H9 (cell line): ENCODE results near the gene LMX1A. TPM values are rescaled to one million over a fixed set of nuclear protein-coding genes. Genes with fewer than 3 reads are reported as not detected.

Experiments
- DNase-seq: peaks from one replicate; pipeline ENCODE4 v3.0.0-alpha.2; 2017
- H2AFZ ChIP-seq: one replicate; pipeline ENCODE4 v1.6.1; 2013; ENCODE audit warnings: mild to moderate bottlenecking, low read length, control low read depth, moderate library complexity
- H2AK5ac ChIP-seq: 2 replicates; pipeline ENCODE4 v1.6.1; 2013; ENCODE audit warnings: low read length, control low read depth, mixed read lengths; ENCODE audit not compliant: insufficient read length
- H2BK120ac ChIP-seq: one replicate; pipeline ENCODE4 v1.6.1; 2013; ENCODE audit warnings: low read depth, mild to moderate bottlenecking, low read length, control low read depth, inconsistent platforms; ENCODE audit not compliant: poor library complexity, severe bottlenecking
- H2BK12ac ChIP-seq: 2 replicates; pipeline ENCODE4 v1.6.1; 2013; ENCODE audit warnings: low read length, control low read depth, mixed read lengths, low read depth; ENCODE audit not compliant: insufficient read length
- H2BK15ac ChIP-seq: 2 replicates; pipeline ENCODE4 v1.6.1; 2013; ENCODE audit warnings: low read depth, low read length, control low read depth
- H2BK20ac ChIP-seq: one replicate; pipeline ENCODE4 v1.6.1; 2013; ENCODE audit warnings: low read depth, mild to moderate bottlenecking, low read length, control low read depth, inconsistent platforms; ENCODE audit not compliant: poor library complexity, severe bottlenecking
- H2BK5ac ChIP-seq: 2 replicates; pipeline ENCODE4 v1.6.1; 2013; ENCODE audit warnings: low read length, control low read depth, mixed read lengths; ENCODE audit not compliant: insufficient read length
- H3K14ac ChIP-seq: 2 replicates; pipeline ENCODE4 v1.6.1; 2013; ENCODE audit warnings: low read length, control low read depth; ENCODE audit not compliant: insufficient read depth
- H3K18ac ChIP-seq: 2 replicates; pipeline ENCODE4 v1.6.1; 2013; ENCODE audit warnings: low read depth, mild to moderate bottlenecking, mixed read lengths, low read length, control low read depth; ENCODE audit not compliant: insufficient read length
- H3K23ac ChIP-seq: 2 replicates; pipeline ENCODE4 v1.6.1; 2013; ENCODE audit warnings: low read length, control low read depth, mixed read lengths, low read depth; ENCODE audit not compliant: insufficient read length
- H3K23me2 ChIP-seq: 2 replicates; pipeline ENCODE4 v1.6.1; 2013; ENCODE audit warnings: low read depth, mild to moderate bottlenecking, mixed read lengths, low read length, control low read depth; ENCODE audit not compliant: insufficient read length, poor library complexity, severe bottlenecking
- H3K27ac ChIP-seq: 2 replicates; pipeline ENCODE4 v1.5.1; 2013; ENCODE audit warnings: low read length, control low read depth, mixed read lengths, low read depth; ENCODE audit not compliant: insufficient read length
- H3K27me3 ChIP-seq: 2 replicates; pipeline ENCODE4 v1.6.1; 2013; ENCODE audit warnings: low read length, control low read depth, inconsistent platforms; ENCODE audit not compliant: insufficient read depth
- H3K4ac ChIP-seq: 2 replicates; pipeline ENCODE4 v1.6.1; 2013; ENCODE audit warnings: low read depth, mild to moderate bottlenecking, control low read depth, inconsistent platforms, low read length, moderate library complexity
- H3K4me1 ChIP-seq: 2 replicates; pipeline ENCODE4 v1.6.1; 2013; ENCODE audit warnings: low read length, control low read depth, inconsistent platforms; ENCODE audit not compliant: insufficient read depth
- H3K4me2 ChIP-seq: 2 replicates; pipeline ENCODE4 v1.6.1; 2013; ENCODE audit warnings: low read length, control low read depth, mixed read lengths; ENCODE audit not compliant: insufficient read length, insufficient read depth
- H3K56ac ChIP-seq: 2 replicates; pipeline ENCODE4 v1.6.1; 2013; ENCODE audit warnings: low read depth, mild to moderate bottlenecking, mixed read lengths, low read length, control low read depth; ENCODE audit not compliant: insufficient read length
- H3K79me1 ChIP-seq: 2 replicates; pipeline ENCODE4 v1.6.1; 2013; ENCODE audit warnings: low read depth, mild to moderate bottlenecking, moderate library complexity, low read length, control low read depth, inconsistent platforms; ENCODE audit not compliant: insufficient read depth, poor library complexity, severe bottlenecking
- H3K79me2 ChIP-seq: 2 replicates; pipeline ENCODE4 v1.6.1; 2013; ENCODE audit warnings: low read length, control low read depth, inconsistent platforms; ENCODE audit not compliant: insufficient read depth
- H3K9ac ChIP-seq: 2 replicates; pipeline ENCODE4 v1.6.1; 2013; ENCODE audit warnings: low read length, control low read depth, mixed read lengths; ENCODE audit not compliant: insufficient read length; ENCODE audit errors: extremely low read depth
- H3K9me3 ChIP-seq: one replicate; pipeline ENCODE4 v1.6.1; 2013; ENCODE audit warnings: low read depth, low read length, inconsistent platforms; ENCODE audit not compliant: control insufficient read depth
- H3T11ph ChIP-seq: one replicate; pipeline ENCODE4 v1.6.1; 2013; ENCODE audit warnings: mild to moderate bottlenecking, low read length, control low read depth, inconsistent platforms
- H4K20me1 ChIP-seq: one replicate; pipeline ENCODE4 v1.6.1; 2013; ENCODE audit not compliant: control insufficient read depth, insufficient read length, insufficient read depth
- H4K5ac ChIP-seq: 2 replicates; pipeline ENCODE4 v1.6.1; 2013; ENCODE audit warnings: low read depth, mild to moderate bottlenecking, mixed read lengths, low read length, control low read depth; ENCODE audit not compliant: insufficient read length
- H4K8ac ChIP-seq: replicated peaks from 2 replicates; pipeline ENCODE4 v1.6.1; 2013; ENCODE audit warnings: low read length, control low read depth, mixed read lengths, low read depth; ENCODE audit not compliant: insufficient read length
- H4K91ac ChIP-seq: 2 replicates; pipeline ENCODE4 v1.6.1; 2013; ENCODE audit warnings: low read depth, mild to moderate bottlenecking, moderate library complexity, mixed read lengths, low read length, control low read depth; ENCODE audit not compliant: insufficient read length
- H3K27ac Mint-ChIP-seq, 3 experiments: 2 replicates in 2 of 3; 3 replicates in 1 of 3; pipeline ENCODE4 v1.8.0; 2020 to 2021; ENCODE audit warnings: mixed read lengths in 3 of 3, mild to moderate bottlenecking in 1 of 3, moderate library complexity in 1 of 3
- H3K27me3 Mint-ChIP-seq: 2 replicates; pipeline ENCODE4 v1.8.0; 2021; ENCODE audit warnings: low read depth, mild to moderate bottlenecking, moderate library complexity, mixed read lengths
- H3K36me3 Mint-ChIP-seq, 3 experiments: 2 replicates in 2 of 3; 3 replicates in 1 of 3; pipeline ENCODE4 v1.8.0; 2020 to 2021; ENCODE audit warnings: low read depth in 3 of 3, mixed read lengths in 3 of 3; ENCODE audit not compliant: insufficient read depth in 1 of 3
- H3K4me1 Mint-ChIP-seq, 2 experiments: 2 replicates each; pipeline ENCODE4 v1.8.0; 2020; ENCODE audit warnings: mixed read lengths in 2 of 2
- H3K4me3 Mint-ChIP-seq, 2 experiments: 2 replicates in 1 of 2; 3 replicates in 1 of 2; pipeline ENCODE4 v1.8.0; 2020 to 2021; ENCODE audit warnings: mild to moderate bottlenecking in 2 of 2, mixed read lengths in 2 of 2, moderate library complexity in 1 of 2
- H3K9me3 Mint-ChIP-seq, 2 experiments: 2 replicates in 1 of 2; 3 replicates in 1 of 2; pipeline ENCODE4 v1.8.0; 2020; ENCODE audit warnings: mild to moderate bottlenecking in 2 of 2, mixed read lengths in 2 of 2, moderate library complexity in 1 of 2
- WGBS: extraction: QIAGEN DNeasy Blood & Tissue Kit; methylation state at CpG from one replicate; pipeline ENCODE4 v1.1.7; 2013; ENCODE audit warnings: missing lambda C conversion rate, low lambda C conversion rate, mixed read lengths; ENCODE audit not compliant: insufficient read length; ENCODE audit errors: extremely low coverage; 5-methylcytosine and 5-hydroxymethylcytosine counted together
- total RNA-seq: library from RNA; stranded (reverse); gene quantifications from 2 replicates; pipeline ENCODE4 v1.2.1, GENCODE V29; 2021
- TF ChIP-seq, protein P1 (sequence below): fragments of 200-600 bp; sonication (generic); conservative IDR thresholded peaks from 3 replicates; pipeline ENCODE4 v1.8.0; 2021; ENCODE audit warnings: antibody characterized with exemption, mild to moderate bottlenecking

Gene LMX1A
- total RNA-seq, 1 experiment from 2014 or later: not detected

DNA sequence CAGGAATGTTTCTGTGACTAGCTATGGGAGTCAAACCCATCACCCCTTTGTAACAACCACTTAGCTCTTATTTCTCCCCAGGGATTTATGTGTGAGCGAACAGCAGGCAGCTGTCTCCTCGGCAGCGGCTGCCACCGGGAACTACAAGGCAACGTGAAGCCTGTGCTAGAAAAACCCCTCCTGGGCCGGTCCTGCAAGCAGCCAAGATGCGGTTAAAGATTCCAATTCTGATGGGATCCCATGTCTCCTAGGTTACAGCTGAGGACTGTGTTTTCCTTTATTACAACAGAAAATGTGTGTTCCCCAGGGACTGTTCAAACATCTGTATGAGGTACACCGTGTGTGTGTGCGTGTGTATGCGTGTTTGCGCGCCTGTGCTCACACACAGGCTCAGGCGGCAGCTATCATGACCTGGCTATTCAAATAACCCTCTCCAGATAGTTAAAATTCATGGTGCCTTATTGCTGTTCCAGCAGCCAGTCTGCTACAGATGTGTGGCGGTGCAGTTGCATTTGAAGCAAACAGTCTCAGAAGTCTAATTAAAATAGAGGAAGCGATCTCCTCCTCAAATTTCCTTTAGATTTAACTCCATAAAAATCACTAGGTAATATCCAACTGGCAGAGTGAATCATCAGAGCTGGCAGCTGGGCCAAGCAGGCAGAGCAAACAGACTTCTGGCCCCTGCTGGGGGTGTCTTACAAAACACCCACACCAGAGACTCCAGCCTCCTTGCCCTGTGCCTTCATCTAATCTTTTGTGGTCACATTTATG lies 68.0 kb downstream of the LMX1A start:
- Histone ChIP-seq H3T11ph (no peak overlapping the region), H4K5ac (no peak overlapping the region), H2BK15ac (no peak overlapping the region), H4K91ac (no peak overlapping the region), H2BK12ac (no peak overlapping the region), H2AFZ (no peak overlapping the region), H3K27ac (no peak overlapping the region), H2AK5ac (no peak overlapping the region), H3K79me2 (no peaks in the 10 kb centered on the region), H3K23ac (no peak overlapping the region), H3K23me2 (no peaks in the 10 kb centered on the region), H3K9ac (no peak overlapping the region), H3K9me3 (no peaks in the 10 kb centered on the region), H2BK120ac (no peak overlapping the region), H3K27me3 (0 out of 2 replicates have a peak, but pooled peaks cover 2% of the 10 kb centered on the region), H3K79me1 (no peaks in the 10 kb centered on the region), H3K56ac (no peak overlapping the region), H2BK5ac (no peak overlapping the region), H4K8ac (no peak overlapping the region), H2BK20ac (no peak overlapping the region), H3K18ac (no peak overlapping the region), H3K4ac (no peak overlapping the region), H3K4me1 (no peaks in the 10 kb centered on the region), H4K20me1 (no peaks in the 10 kb centered on the region), H3K14ac (no peak overlapping the region), H3K4me2 (no peak overlapping the region)
- H3K4me1 Mint-ChIP-seq: peaks cover 16% of the 10 kb centered on the region in 2 experiments
- peaks cover 0 to 6% (median 0%) of the 10 kb centered on the region in 3 experiments; a peak in 2 of 7 replicates for H3K36me3 Mint-ChIP-seq
- peaks cover 11 to 15% of the 10 kb centered on the region in 2 experiments for H3K9me3 Mint-ChIP-seq
- no CpG with 5 or more reads among the region's 15 CpGs for WGBS
- peaks cover 11% of the 10 kb centered on the region for H3K27me3 Mint-ChIP-seq
- H3K4me3 Mint-ChIP-seq: no peak overlapping the region
- DNase-seq: no peak
- peak overlapping the region in 1 of 3 experiments; percentile 49; a peak in 2 of 7 replicates for H3K27ac Mint-ChIP-seq
- TF ChIP-seq, protein P1, sequence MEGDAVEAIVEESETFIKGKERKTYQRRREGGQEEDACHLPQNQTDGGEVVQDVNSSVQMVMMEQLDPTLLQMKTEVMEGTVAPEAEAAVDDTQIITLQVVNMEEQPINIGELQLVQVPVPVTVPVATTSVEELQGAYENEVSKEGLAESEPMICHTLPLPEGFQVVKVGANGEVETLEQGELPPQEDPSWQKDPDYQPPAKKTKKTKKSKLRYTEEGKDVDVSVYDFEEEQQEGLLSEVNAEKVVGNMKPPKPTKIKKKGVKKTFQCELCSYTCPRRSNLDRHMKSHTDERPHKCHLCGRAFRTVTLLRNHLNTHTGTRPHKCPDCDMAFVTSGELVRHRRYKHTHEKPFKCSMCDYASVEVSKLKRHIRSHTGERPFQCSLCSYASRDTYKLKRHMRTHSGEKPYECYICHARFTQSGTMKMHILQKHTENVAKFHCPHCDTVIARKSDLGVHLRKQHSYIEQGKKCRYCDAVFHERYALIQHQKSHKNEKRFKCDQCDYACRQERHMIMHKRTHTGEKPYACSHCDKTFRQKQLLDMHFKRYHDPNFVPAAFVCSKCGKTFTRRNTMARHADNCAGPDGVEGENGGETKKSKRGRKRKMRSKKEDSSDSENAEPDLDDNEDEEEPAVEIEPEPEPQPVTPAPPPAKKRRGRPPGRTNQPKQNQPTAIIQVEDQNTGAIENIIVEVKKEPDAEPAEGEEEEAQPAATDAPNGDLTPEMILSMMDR: no peak
